SU-DHL-6 (cell line): ENCODE results near the gene TBX2.

ENCODE experiments used
- H2AFZ ChIP-seq: fragments of 200-600 bp; sonication (generic); 2 replicates; pipeline ENCODE4 v1.6.1; 2014; ENCODE audit warnings: low read depth, mild to moderate bottlenecking, moderate library complexity, mixed read lengths, antibody characterized with exemption, low read length; ENCODE audit not compliant: severe bottlenecking
- H3F3A ChIP-seq: fragments of 200-600 bp; shearing (Covaris generic); 2 replicates; pipeline ENCODE4 v1.6.0; 2016; ENCODE audit warnings: antibody characterized with exemption, mild to moderate bottlenecking; ENCODE audit not compliant: insufficient read depth
- H3K27ac ChIP-seq: fragments of 200-600 bp; sonication (generic); 2 replicates; pipeline ENCODE4 v1.5.1; 2016; ENCODE audit warnings: low read depth, mild to moderate bottlenecking, low read length, moderate library complexity, mixed read lengths
- H3K27me3 ChIP-seq: fragments of 200-600 bp; sonication (generic), shearing (Covaris generic); 2 replicates; pipeline ENCODE4 v1.6.0; 2014; ENCODE audit warnings: mild to moderate bottlenecking, low read length
- H3K36me3 ChIP-seq: fragments of 200-600 bp; sonication (generic); 2 replicates; pipeline ENCODE4 v1.6.1; 2014; ENCODE audit warnings: mild to moderate bottlenecking, low read length, mixed read lengths
- H3K4me2 ChIP-seq: fragments of 300-600, 200-600 bp; shearing (Covaris generic), sonication (generic); 2 replicates; pipeline ENCODE4 v1.6.0; 2014; ENCODE audit warnings: low read length, low read depth, mild to moderate bottlenecking; ENCODE audit not compliant: poor library complexity, severe bottlenecking
- H3K4me3 ChIP-seq: fragments of 200-600 bp; sonication (generic); 2 replicates; pipeline ENCODE4 v1.5.1; 2014; ENCODE audit warnings: antibody characterized with exemption, low read length, mild to moderate bottlenecking, mixed read lengths; ENCODE audit not compliant: insufficient read depth, poor library complexity, severe bottlenecking
- H3K79me2 ChIP-seq: fragments of 200-600 bp; sonication (generic); 2 replicates; pipeline ENCODE4 v1.6.1; 2014; ENCODE audit warnings: mild to moderate bottlenecking, low read length, moderate library complexity; ENCODE audit not compliant: insufficient read depth
- H3K9ac ChIP-seq: fragments of 200-600 bp; sonication (generic); 2 replicates; pipeline ENCODE4 v1.7.0; 2014; ENCODE audit warnings: mild to moderate bottlenecking, low read length
- H3K9me2 ChIP-seq: fragments of 200-600 bp; sonication (generic); replicated peaks from 2 replicates; pipeline ENCODE4 v1.6.1; 2014; ENCODE audit warnings: low read length; ENCODE audit not compliant: insufficient read depth
- H3K9me3 ChIP-seq: fragments of 200-600 bp; sonication (generic); 2 replicates; pipeline ENCODE4 v1.6.1; 2014; ENCODE audit warnings: low read length, mixed read lengths; ENCODE audit not compliant: insufficient read depth
- H4K20me1 ChIP-seq: fragments of 200-600 bp; sonication (generic); 2 replicates; pipeline ENCODE4 v1.6.1; 2014; ENCODE audit warnings: low read depth, mild to moderate bottlenecking, antibody characterized with exemption, low read length, moderate library complexity, mixed read lengths
- EZH2phosphoT487 ChIP-seq: fragments of 200-600 bp; sonication (generic), shearing (Covaris generic); conservative IDR thresholded peaks from 2 replicates; pipeline ENCODE4 v1.6.1; 2018; ENCODE audit warnings: mild to moderate bottlenecking, antibody characterized with exemption, low read length, moderate library complexity, mixed read lengths
- TF ChIP-seq, protein P1 (sequence below): fragments of 200-600 bp; sonication (generic); IDR thresholded peaks from one replicate; pipeline ENCODE4 v1.5.1; 2017; ENCODE audit warnings: antibody characterized with exemption, mild to moderate bottlenecking, low read length, moderate library complexity; ENCODE audit not compliant: insufficient read depth, poor library complexity, severe bottlenecking

The TBX2 gene

DNA sequence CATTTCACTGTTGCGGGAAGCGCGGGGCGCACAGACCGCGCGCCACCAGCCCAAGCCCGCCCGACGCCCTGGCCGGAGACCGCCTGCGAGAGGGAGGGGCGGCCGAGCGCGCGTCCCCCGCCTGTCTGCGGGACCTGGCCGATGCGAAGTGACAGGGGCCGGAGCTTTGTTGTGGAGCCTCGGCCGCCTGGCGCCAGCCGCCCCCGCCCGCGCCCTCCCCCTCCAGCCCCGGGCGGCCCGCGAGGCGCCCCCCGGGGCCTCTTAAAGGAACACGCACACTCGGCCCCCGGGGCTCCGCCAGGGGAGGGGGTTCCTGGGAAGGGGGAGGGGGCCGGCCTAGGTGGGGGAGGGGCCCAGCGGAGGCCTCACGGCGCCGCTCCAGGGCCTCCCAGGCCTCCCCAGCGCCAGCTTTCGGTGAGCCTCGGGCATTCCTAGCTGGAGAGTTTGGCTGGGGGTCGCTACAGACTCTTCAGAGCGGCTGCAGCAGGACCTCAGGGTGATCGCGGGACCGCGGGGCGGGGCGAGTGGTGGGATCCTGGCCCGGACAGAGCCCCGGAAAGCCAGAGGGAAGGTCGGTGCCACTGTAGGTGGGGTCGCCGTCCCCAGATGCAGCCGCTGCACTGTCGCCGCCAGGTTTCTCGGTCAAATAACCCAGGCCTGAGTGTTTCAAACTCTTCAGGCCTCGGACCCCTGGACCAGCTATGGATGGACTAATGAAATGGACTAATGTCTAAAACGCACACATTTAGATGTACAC is 2.4 kb upstream of the TBX2 start:
- H3K79me2 ChIP-seq = no peaks in the 10 kb centered on the region
- no peaks in the 10 kb centered on the region for H3K9me2 ChIP-seq
- H3K4me2 ChIP-seq = no peak overlapping the region
- H3K27me3 ChIP-seq = no peaks in the 10 kb centered on the region
- no peak for TF ChIP-seq EZH2phosphoT487
- TF ChIP-seq, protein P1, sequence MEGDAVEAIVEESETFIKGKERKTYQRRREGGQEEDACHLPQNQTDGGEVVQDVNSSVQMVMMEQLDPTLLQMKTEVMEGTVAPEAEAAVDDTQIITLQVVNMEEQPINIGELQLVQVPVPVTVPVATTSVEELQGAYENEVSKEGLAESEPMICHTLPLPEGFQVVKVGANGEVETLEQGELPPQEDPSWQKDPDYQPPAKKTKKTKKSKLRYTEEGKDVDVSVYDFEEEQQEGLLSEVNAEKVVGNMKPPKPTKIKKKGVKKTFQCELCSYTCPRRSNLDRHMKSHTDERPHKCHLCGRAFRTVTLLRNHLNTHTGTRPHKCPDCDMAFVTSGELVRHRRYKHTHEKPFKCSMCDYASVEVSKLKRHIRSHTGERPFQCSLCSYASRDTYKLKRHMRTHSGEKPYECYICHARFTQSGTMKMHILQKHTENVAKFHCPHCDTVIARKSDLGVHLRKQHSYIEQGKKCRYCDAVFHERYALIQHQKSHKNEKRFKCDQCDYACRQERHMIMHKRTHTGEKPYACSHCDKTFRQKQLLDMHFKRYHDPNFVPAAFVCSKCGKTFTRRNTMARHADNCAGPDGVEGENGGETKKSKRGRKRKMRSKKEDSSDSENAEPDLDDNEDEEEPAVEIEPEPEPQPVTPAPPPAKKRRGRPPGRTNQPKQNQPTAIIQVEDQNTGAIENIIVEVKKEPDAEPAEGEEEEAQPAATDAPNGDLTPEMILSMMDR = no peak
- H3K9ac ChIP-seq = no peak overlapping the region
- H3F3A ChIP-seq = no peaks in the 10 kb centered on the region
- no peaks in the 10 kb centered on the region for H3K9me3 ChIP-seq
- no peak overlapping the region for H3K4me3 ChIP-seq
- no peak overlapping the region for H3K27ac ChIP-seq
- no peak overlapping the region for H2AFZ ChIP-seq
- no peaks in the 10 kb centered on the region for H4K20me1 ChIP-seq
- no peaks in the 10 kb centered on the region for H3K36me3 ChIP-seq

- Histone ChIP-seq H3K9me2 (no peaks in the 10 kb centered on the region), H2AFZ (no peak overlapping the region), H3K4me2 (no peak overlapping the region), H4K20me1 (no peaks in the 10 kb centered on the region), H3K9ac (no peak overlapping the region), H3K4me3 (no peak overlapping the region), H3F3A (no peaks in the 10 kb centered on the region), H3K27ac (no peak overlapping the region), H3K79me2 (no peaks in the 10 kb centered on the region), H3K9me3 (no peaks in the 10 kb centered on the region), H3K27me3 (no peaks in the 10 kb centered on the region), H3K36me3 (no peaks in the 10 kb centered on the region)
- TF ChIP-seq EZH2phosphoT487 = no peak
- TF ChIP-seq, protein P1 = no peak
Measured at GRCh38 chr17:61398721-61399130, 917 bp upstream of the TBX2 start.

- H3K4me3 ChIP-seq = no peak overlapping the region
- no peaks in the 10 kb centered on the region for H3K36me3 ChIP-seq
- H3K9ac ChIP-seq = no peak overlapping the region
- H3K27me3 ChIP-seq = no peaks in the 10 kb centered on the region
- no peaks in the 10 kb centered on the region for H3F3A ChIP-seq
- H3K9me2 ChIP-seq = no peaks in the 10 kb centered on the region
- no peaks in the 10 kb centered on the region for H3K79me2 ChIP-seq
- no peak overlapping the region for H3K27ac ChIP-seq
- no peak overlapping the region for H3K4me2 ChIP-seq
- no peak overlapping the region for H2AFZ ChIP-seq
- TF ChIP-seq EZH2phosphoT487 = no peak
- TF ChIP-seq, protein P1 = no peak
- H3K9me3 ChIP-seq = no peaks in the 10 kb centered on the region
- no peaks in the 10 kb centered on the region for H4K20me1 ChIP-seq
Measured at GRCh38 chr17:61400066-61400716, 548 bp downstream of the TBX2 start.
